ENCODE measurements around the gene NUFIP1.
"Not testable (repeated sequence)": the region's sequence is repeated elsewhere in the genome, so short reads cannot be mapped to it uniquely, and the experiment has no call there.

- TF ChIP-seq CTCF, EP300, POLR2A (IDR thresholded peaks at IDR 0.05): not testable (repeated sequence)
Observed at GRCh38 chr13:44943411-44943810, 45.9 kb downstream of the NUFIP1 start.

All from ovary (tissue), 3 donors.